Neural crest cell (in vitro differentiated cells): ENCODE measurements around the gene SLAIN1. TPM values are rescaled to one million over a fixed set of nuclear protein-coding genes. Genes with fewer than 3 reads are reported as not detected.

Experiments used
- DNase-seq: peaks from one replicate; pipeline ENCODE4 v3.0.0; 2021; ENCODE audit warnings: low read depth, mixed read lengths, low spot score
- H3K27ac Mint-ChIP-seq: one replicate; pipeline ENCODE4 v1.8.0; 2021; ENCODE audit warnings: mild to moderate bottlenecking, mixed read lengths; ENCODE audit not compliant: unreplicated experiment
- H3K27me3 Mint-ChIP-seq: 2 replicates; pipeline ENCODE4 v1.8.0; 2021; ENCODE audit warnings: low read depth, mild to moderate bottlenecking, mixed read lengths
- H3K36me3 Mint-ChIP-seq: 2 replicates; pipeline ENCODE4 v1.8.0; 2021; ENCODE audit warnings: low read depth, mild to moderate bottlenecking, mixed read lengths
- H3K4me1 Mint-ChIP-seq: 2 replicates; pipeline ENCODE4 v1.8.0; 2021; ENCODE audit warnings: mixed read lengths
- H3K4me3 Mint-ChIP-seq: one replicate; pipeline ENCODE4 v1.8.0; 2021; ENCODE audit warnings: mild to moderate bottlenecking, mixed read lengths
- H3K9me3 Mint-ChIP-seq: 2 replicates; pipeline ENCODE4 v1.8.0; 2021; ENCODE audit warnings: mixed read lengths
- CTCF ChIP-seq: fragments of 200-600 bp; sonication (generic); conservative IDR thresholded peaks from 2 replicates; pipeline ENCODE4 v1.5.0; 2021; ENCODE audit warnings: antibody characterized with exemption, mild to moderate bottlenecking
- total RNA-seq: library from RNA; stranded (reverse); gene quantifications from 2 replicates; pipeline ENCODE4 v1.2.1, GENCODE V29; 2021

Gene SLAIN1
- total RNA-seq, 1 donor from 2014 or later, result 38.7 TPM

- Mint-ChIP-seq H3K4me3 (no peak overlapping the region), H3K36me3 (peaks cover 18% of the 10 kb centered on the region), H3K27ac (peak overlapping the region; percentile 7), H3K4me1 (peaks cover 47% of the 10 kb centered on the region), H3K27me3 (no peaks in the 10 kb centered on the region), H3K9me3 (peaks cover 16% of the 10 kb centered on the region)
- no peak for DNase-seq
- no peak for TF ChIP-seq CTCF
Measured at GRCh38 chr13:77784515-77784914, 87.0 kb downstream of the SLAIN1 start.

- Mint-ChIP-seq H3K27ac (no peak overlapping the region), H3K4me3 (no peak overlapping the region), H3K4me1 (peaks cover 31% of the 10 kb centered on the region), H3K9me3 (peaks cover 24% of the 10 kb centered on the region), H3K36me3 (peaks cover 29% of the 10 kb centered on the region), H3K27me3 (no peaks in the 10 kb centered on the region)
- TF ChIP-seq CTCF, result no peak
- no peak for DNase-seq
Measured at GRCh38 chr13:77786695-77787287, 89.3 kb downstream of the SLAIN1 start.

GRCh38 chr13:77789376-77789775 is 91.9 kb downstream of the SLAIN1 start:
- TF ChIP-seq CTCF, result no peak
- no peak for DNase-seq
- Mint-ChIP-seq H3K4me1 (peaks cover 13% of the 10 kb centered on the region), H3K4me3 (no peak overlapping the region), H3K27me3 (no peaks in the 10 kb centered on the region), H3K9me3 (peaks cover 30% of the 10 kb centered on the region), H3K27ac (no peak overlapping the region), H3K36me3 (peaks cover 33% of the 10 kb centered on the region)

- Mint-ChIP-seq H3K36me3 (peaks cover 7% of the 10 kb centered on the region), H3K4me1 (no peaks in the 10 kb centered on the region), H3K27ac (no peak overlapping the region), H3K4me3 (no peak overlapping the region), H3K9me3 (peaks cover 13% of the 10 kb centered on the region), H3K27me3 (no peaks in the 10 kb centered on the region)
- no peak for TF ChIP-seq CTCF
- DNase-seq, result no peak
Measured at GRCh38 chr13:77800219-77800618, 102.7 kb downstream of the SLAIN1 start.

GRCh38 chr13:77806518-77806917 is 109.0 kb downstream of the SLAIN1 start:
- H3K27ac Mint-ChIP-seq, result no peak overlapping the region
- H3K36me3 Mint-ChIP-seq, result peaks cover 14% of the 10 kb centered on the region
- no peak for TF ChIP-seq CTCF
- H3K27me3 Mint-ChIP-seq, result no peaks in the 10 kb centered on the region
- H3K4me3 Mint-ChIP-seq, result no peak overlapping the region
- peaks cover 25% of the 10 kb centered on the region for H3K9me3 Mint-ChIP-seq
- no peak for DNase-seq
- H3K4me1 Mint-ChIP-seq, result peaks cover 11% of the 10 kb centered on the region
